Neural cell (in vitro differentiated cells): ENCODE data around the gene COQ10B. TPM values are rescaled to one million over a fixed set of nuclear protein-coding genes. Genes with fewer than 3 reads are reported as not detected.

Source experiments
- H2AFZ ChIP-seq: fragments of 200-600, 300-800 bp; sonication (generic), shearing (Covaris generic); 2 replicates; pipeline ENCODE4 v1.6.0; 2014; ENCODE audit warnings: low read depth, mild to moderate bottlenecking, antibody characterized with exemption, low read length, moderate library complexity
- H3F3A ChIP-seq: fragments of 200-600 bp; shearing (Covaris generic); 2 replicates; pipeline ENCODE4 v1.6.1; 2016; ENCODE audit warnings: mild to moderate bottlenecking, moderate library complexity, mixed read lengths, antibody characterized with exemption, low read length; ENCODE audit not compliant: insufficient read depth, poor library complexity, severe bottlenecking
- H3K27ac ChIP-seq: fragments of 200-600, 300-800 bp; sonication (generic), shearing (Covaris generic); 2 replicates; pipeline ENCODE4 v1.5.1; 2014; ENCODE audit warnings: mild to moderate bottlenecking, low read length, moderate library complexity
- H3K27me3 ChIP-seq: fragments of 300-800, 200-600 bp; sonication (generic), shearing (Covaris generic); 2 replicates; pipeline ENCODE4 v1.6.0; 2014; ENCODE audit warnings: mild to moderate bottlenecking, low read depth, low read length, moderate library complexity; ENCODE audit not compliant: insufficient read depth
- H3K36me3 ChIP-seq: fragments of 300-800, 200-600 bp; sonication (generic), shearing (Covaris generic); 2 replicates; pipeline ENCODE4 v1.5.1; 2014; ENCODE audit warnings: mild to moderate bottlenecking, antibody characterized with exemption, low read length, moderate library complexity; ENCODE audit not compliant: insufficient read depth
- H3K4me2 ChIP-seq: fragments of 300-800, 200-600 bp; sonication (generic), shearing (Covaris generic); 2 replicates; pipeline ENCODE4 v1.6.0; 2014; ENCODE audit warnings: mild to moderate bottlenecking, low read length
- H3K4me3 ChIP-seq: fragments of 300-800, 200-600 bp; sonication (generic), shearing (Covaris generic); 2 replicates; pipeline ENCODE4 v1.5.1; 2014; ENCODE audit warnings: mild to moderate bottlenecking, low read length, moderate library complexity
- H3K79me2 ChIP-seq: fragments of 200-600 bp; shearing (Covaris generic); replicated peaks from 2 replicates; pipeline ENCODE4 v1.6.0; 2014; ENCODE audit warnings: mild to moderate bottlenecking, low read length, moderate library complexity; ENCODE audit not compliant: insufficient read depth
- H3K9ac ChIP-seq: fragments of 300-800, 200-600 bp; sonication (generic), shearing (Covaris generic); 2 replicates; pipeline ENCODE4 v1.6.1; 2016; ENCODE audit warnings: mild to moderate bottlenecking, low read length, mixed read lengths
- H3K9me2 ChIP-seq: fragments of 200-600 bp; shearing (Covaris generic); 2 replicates; pipeline ENCODE4 v1.6.1; 2016; ENCODE audit warnings: mild to moderate bottlenecking, low read length, mixed read lengths; ENCODE audit not compliant: insufficient read depth
- H3K9me3 ChIP-seq: fragments of 200-600, 300-800 bp; sonication (generic), shearing (Covaris generic); 2 replicates; pipeline ENCODE4 v1.6.1; 2016; ENCODE audit warnings: mild to moderate bottlenecking, mixed run types, low read length, moderate library complexity, mixed read lengths
- H4K20me1 ChIP-seq: fragments of 200-600 bp; shearing (Covaris generic); 2 replicates; pipeline ENCODE4 v1.6.1; 2016; ENCODE audit warnings: mild to moderate bottlenecking, mixed run types; ENCODE audit not compliant: insufficient read depth
- EP300 ChIP-seq: fragments of 450-650 bp; conservative IDR thresholded peaks from 2 replicates; pipeline ENCODE4 v1.6.1; 2014; ENCODE audit warnings: antibody characterized with exemption, mild to moderate bottlenecking, moderate library complexity; ENCODE audit not compliant: poor library complexity, severe bottlenecking
- EZH2 ChIP-seq: fragments of 200-600, 300-800 bp; shearing (Covaris generic), sonication (generic); IDR thresholded peaks from 2 replicates; pipeline ENCODE4 v1.6.1; 2014; ENCODE audit warnings: antibody characterized with exemption, low read length, borderline replicate concordance, mild to moderate bottlenecking; ENCODE audit not compliant: insufficient read depth, poor library complexity, severe bottlenecking
- MXI1 ChIP-seq: fragments of 450-650 bp; conservative IDR thresholded peaks from 2 replicates; pipeline ENCODE4 v1.6.1; 2014; ENCODE audit warnings: antibody characterized with exemption, mild to moderate bottlenecking; ENCODE audit not compliant: poor library complexity, severe bottlenecking
- POLR2AphosphoS5 ChIP-seq: IDR thresholded peaks from 2 replicates; pipeline ENCODE4 v1.6.1; 2012
- RAD21 ChIP-seq: fragments of 450-650 bp; conservative IDR thresholded peaks from 2 replicates; pipeline ENCODE4 v1.6.1; 2014; ENCODE audit warnings: antibody characterized with exemption, mild to moderate bottlenecking, moderate library complexity
- SMC3 ChIP-seq: fragments of 450-650 bp; conservative IDR thresholded peaks from 2 replicates; pipeline ENCODE4 v1.6.1; 2014; ENCODE audit warnings: antibody characterized with exemption, mild to moderate bottlenecking, moderate library complexity; ENCODE audit not compliant: poor library complexity
- TAF1 ChIP-seq: IDR thresholded peaks from 2 replicates; pipeline ENCODE4 v1.6.1; 2012; ENCODE audit warnings: low read depth
- polyA plus RNA-seq: library from polyadenylated mRNA; depleted of rRNA; stranded (reverse); fragments of >200 nt; gene quantifications from 2 replicates; pipeline ENCODE4 v1.2.3, GENCODE V29; 2014
- TF ChIP-seq, protein P1 (sequence below): fragments of 450-650 bp; IDR thresholded peaks from 2 replicates; pipeline ENCODE4 v1.5.1; 2014; ENCODE audit warnings: antibody characterized with exemption, mild to moderate bottlenecking, moderate library complexity; ENCODE audit not compliant: poor library complexity, severe bottlenecking
- TF ChIP-seq, protein P2 (sequence below): IDR thresholded peaks from 2 replicates; pipeline ENCODE4 v1.6.1; 2012; ENCODE audit warnings: borderline replicate concordance

The COQ10B gene
- polyA plus RNA-seq, 1 donor from 2014 or later = 28.4 TPM

DNA sequence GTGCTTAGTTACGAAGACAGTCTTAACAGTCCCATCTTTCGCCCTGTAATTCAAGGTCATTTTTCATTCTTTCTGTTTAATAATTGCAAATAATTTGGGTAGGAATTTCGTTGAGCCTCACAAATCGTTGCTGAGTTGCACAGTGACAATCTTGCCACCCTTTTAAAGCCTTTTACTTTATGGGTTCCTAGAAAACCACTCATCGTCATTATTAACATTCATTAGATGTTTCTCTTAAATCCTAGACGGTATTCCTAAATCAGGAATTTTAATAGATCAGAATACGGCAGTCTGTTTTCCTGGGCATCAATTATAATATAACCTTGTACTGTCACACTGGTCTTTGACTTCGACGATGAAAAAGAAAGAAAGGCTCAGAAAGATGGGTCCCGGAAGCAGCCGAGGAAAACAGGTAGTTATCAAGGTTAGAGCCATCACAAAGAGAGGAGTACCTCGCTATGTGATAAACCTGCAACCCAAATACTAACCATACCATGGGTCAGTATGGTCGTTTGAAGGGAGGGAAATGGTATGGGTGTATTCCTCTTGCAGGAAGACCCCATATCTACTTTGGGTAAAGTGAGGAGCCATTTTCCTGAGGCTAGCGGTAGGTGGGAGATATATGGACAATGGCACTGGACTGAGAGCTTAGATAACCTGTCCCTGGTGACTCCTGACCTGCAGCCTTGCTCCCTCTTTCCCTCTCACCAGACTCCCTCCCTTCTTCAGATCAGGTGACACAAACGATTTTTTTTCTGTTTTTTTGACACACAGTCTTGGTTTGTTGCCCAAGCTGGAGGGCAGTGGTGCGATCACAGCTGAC is 17.5 kb upstream of the COQ10B start:
- Histone ChIP-seq H3K4me3 (peak overlapping the region; percentile 79), H3K9me3 (no peaks in the 10 kb centered on the region), H4K20me1 (no peaks in the 10 kb centered on the region), H3K9me2 (no peaks in the 10 kb centered on the region), H3K4me2 (peak overlapping the region; percentile 77), H3F3A (peaks cover 6% of the 10 kb centered on the region), H3K36me3 (no peaks in the 10 kb centered on the region), H3K27me3 (no peaks in the 10 kb centered on the region), H3K9ac (peak overlapping the region; percentile 96), H3K27ac (peak overlapping the region; percentile 94), H2AFZ (peak overlapping the region; percentile 71), H3K79me2 (peaks cover 46% of the 10 kb centered on the region)
- TF ChIP-seq SMC3 (no peak), TAF1 (no peak), POLR2AphosphoS5 (no peak), EP300 (no peak), RAD21 (no peak), EZH2 (no peak), MXI1 (no peak)
- TF ChIP-seq, protein P1, sequence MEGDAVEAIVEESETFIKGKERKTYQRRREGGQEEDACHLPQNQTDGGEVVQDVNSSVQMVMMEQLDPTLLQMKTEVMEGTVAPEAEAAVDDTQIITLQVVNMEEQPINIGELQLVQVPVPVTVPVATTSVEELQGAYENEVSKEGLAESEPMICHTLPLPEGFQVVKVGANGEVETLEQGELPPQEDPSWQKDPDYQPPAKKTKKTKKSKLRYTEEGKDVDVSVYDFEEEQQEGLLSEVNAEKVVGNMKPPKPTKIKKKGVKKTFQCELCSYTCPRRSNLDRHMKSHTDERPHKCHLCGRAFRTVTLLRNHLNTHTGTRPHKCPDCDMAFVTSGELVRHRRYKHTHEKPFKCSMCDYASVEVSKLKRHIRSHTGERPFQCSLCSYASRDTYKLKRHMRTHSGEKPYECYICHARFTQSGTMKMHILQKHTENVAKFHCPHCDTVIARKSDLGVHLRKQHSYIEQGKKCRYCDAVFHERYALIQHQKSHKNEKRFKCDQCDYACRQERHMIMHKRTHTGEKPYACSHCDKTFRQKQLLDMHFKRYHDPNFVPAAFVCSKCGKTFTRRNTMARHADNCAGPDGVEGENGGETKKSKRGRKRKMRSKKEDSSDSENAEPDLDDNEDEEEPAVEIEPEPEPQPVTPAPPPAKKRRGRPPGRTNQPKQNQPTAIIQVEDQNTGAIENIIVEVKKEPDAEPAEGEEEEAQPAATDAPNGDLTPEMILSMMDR = no peak
- TF ChIP-seq, protein P2, sequence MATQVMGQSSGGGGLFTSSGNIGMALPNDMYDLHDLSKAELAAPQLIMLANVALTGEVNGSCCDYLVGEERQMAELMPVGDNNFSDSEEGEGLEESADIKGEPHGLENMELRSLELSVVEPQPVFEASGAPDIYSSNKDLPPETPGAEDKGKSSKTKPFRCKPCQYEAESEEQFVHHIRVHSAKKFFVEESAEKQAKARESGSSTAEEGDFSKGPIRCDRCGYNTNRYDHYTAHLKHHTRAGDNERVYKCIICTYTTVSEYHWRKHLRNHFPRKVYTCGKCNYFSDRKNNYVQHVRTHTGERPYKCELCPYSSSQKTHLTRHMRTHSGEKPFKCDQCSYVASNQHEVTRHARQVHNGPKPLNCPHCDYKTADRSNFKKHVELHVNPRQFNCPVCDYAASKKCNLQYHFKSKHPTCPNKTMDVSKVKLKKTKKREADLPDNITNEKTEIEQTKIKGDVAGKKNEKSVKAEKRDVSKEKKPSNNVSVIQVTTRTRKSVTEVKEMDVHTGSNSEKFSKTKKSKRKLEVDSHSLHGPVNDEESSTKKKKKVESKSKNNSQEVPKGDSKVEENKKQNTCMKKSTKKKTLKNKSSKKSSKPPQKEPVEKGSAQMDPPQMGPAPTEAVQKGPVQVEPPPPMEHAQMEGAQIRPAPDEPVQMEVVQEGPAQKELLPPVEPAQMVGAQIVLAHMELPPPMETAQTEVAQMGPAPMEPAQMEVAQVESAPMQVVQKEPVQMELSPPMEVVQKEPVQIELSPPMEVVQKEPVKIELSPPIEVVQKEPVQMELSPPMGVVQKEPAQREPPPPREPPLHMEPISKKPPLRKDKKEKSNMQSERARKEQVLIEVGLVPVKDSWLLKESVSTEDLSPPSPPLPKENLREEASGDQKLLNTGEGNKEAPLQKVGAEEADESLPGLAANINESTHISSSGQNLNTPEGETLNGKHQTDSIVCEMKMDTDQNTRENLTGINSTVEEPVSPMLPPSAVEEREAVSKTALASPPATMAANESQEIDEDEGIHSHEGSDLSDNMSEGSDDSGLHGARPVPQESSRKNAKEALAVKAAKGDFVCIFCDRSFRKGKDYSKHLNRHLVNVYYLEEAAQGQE = no peak

DNA sequence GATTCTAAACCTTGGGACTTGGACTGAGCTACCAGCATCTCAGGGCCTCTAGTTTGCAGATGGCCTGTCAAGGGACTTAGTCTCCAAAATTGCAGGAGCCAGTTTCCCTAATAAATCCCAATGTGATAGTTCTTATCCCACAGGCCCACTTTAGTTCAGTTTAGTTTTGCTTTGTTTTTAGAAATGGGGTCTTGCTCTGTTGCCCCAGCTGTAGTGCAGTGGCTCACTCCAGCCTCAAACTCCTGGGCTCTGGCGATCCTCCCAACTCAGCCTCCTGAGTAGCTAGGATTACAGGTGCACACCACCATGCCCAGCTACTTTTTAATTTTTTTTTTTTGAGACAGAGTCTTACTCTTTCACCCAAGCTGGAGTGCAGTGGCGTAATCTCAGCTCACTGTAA is 16.0 kb upstream of the COQ10B start:
- Histone ChIP-seq H3F3A (peaks cover 6% of the 10 kb centered on the region), H3K27me3 (no peaks in the 10 kb centered on the region), H3K79me2 (peaks cover 30% of the 10 kb centered on the region), H3K4me3 (no peak overlapping the region), H3K27ac (no peak overlapping the region), H3K4me2 (no peak overlapping the region), H3K9me3 (no peaks in the 10 kb centered on the region), H3K9me2 (no peaks in the 10 kb centered on the region), H2AFZ (no peak overlapping the region), H3K36me3 (no peaks in the 10 kb centered on the region), H4K20me1 (no peaks in the 10 kb centered on the region), H3K9ac (no peak overlapping the region)
- TF ChIP-seq EP300 (no peak), POLR2AphosphoS5 (no peak), SMC3 (no peak), MXI1 (no peak), RAD21 (no peak), TAF1 (no peak), EZH2 (no peak)
- TF ChIP-seq, protein P1 = no peak
- TF ChIP-seq, protein P2 = no peak
